ENCODE results near the gene CEACAM16.

CEACAM16 gene

GRCh38 chr19:44738603-44739558 lies 39.9 kb downstream of the CEACAM16 start:
- TF ChIP-seq CTCF (IDR thresholded peaks at IDR 0.05; ENCODE audit: low read depth, low read length, missing control alignments), result no peak
- in situ Hi-C loops (cut with HindIII; ENCODE audit: low pct_ligation_motif_present, low sequenced_read_pairs), result no loop called here
- no peak overlapping the region for H3K27ac ChIP-seq

GRCh38 chr19:44740351-44740824 lies 41.4 kb downstream of the CEACAM16 start:
- in situ Hi-C loops (cut with HindIII; ENCODE audit: low pct_ligation_motif_present, low sequenced_read_pairs), result no loop called here
- no peak for DNase-seq

More at GRCh38 chr19:44738603-44739558, 39.9 kb downstream of the CEACAM16 start:
- Histone ChIP-seq H3K27me3 (replicated peaks) (no peaks in the 10 kb centered on the region), H3K36me3 (replicated peaks) (no peaks in the 10 kb centered on the region), H3K4me3 (ENCODE audit: low read depth, low read length) (no peak overlapping the region)
- DNase-seq, result no peak

GRCh38 chr19:44741258-44741731 lies 42.3 kb downstream of the CEACAM16 start:
- H3K4me3 ChIP-seq (ENCODE audit: low read depth, low read length), result no peak overlapping the region
- in situ Hi-C loops (cut with HindIII; ENCODE audit: low pct_ligation_motif_present, low sequenced_read_pairs), result no loop called here
- no peak for TF ChIP-seq CTCF (IDR thresholded peaks at IDR 0.05; ENCODE audit: low read depth, low read length, missing control alignments)
- DNase-seq, result no peak
- no peaks in the 10 kb centered on the region for H3K27me3 ChIP-seq (replicated peaks)
- H3K36me3 ChIP-seq (replicated peaks), result no peaks in the 10 kb centered on the region
- H3K27ac ChIP-seq, result peak overlapping the region; percentile 66

More at GRCh38 chr19:44740351-44740824, 41.4 kb downstream of the CEACAM16 start:
- H3K27me3 ChIP-seq (replicated peaks), result no peaks in the 10 kb centered on the region
- no peaks in the 10 kb centered on the region for H3K36me3 ChIP-seq (replicated peaks)
- TF ChIP-seq CTCF (IDR thresholded peaks at IDR 0.05; ENCODE audit: low read depth, low read length, missing control alignments), result peak; percentile 42
- H3K27ac ChIP-seq, result no peak overlapping the region
- H3K4me3 ChIP-seq (ENCODE audit: low read depth, low read length), result no peak overlapping the region

- in situ Hi-C loops (cut with HindIII; ENCODE audit: low pct_ligation_motif_present, low sequenced_read_pairs), result no loop called here
- H3K4me3 ChIP-seq (ENCODE audit: low read depth, low read length), result no peak overlapping the region
- peak overlapping the region; percentile 83 for H3K27ac ChIP-seq
- H3K27me3 ChIP-seq (replicated peaks), result no peaks in the 10 kb centered on the region
- no peak for TF ChIP-seq CTCF (IDR thresholded peaks at IDR 0.05; ENCODE audit: low read depth, low read length, missing control alignments)
- peak; percentile 98 for DNase-seq
- H3K36me3 ChIP-seq (replicated peaks), result no peaks in the 10 kb centered on the region
These were observed 42.9 kb downstream of the CEACAM16 start for GRCh38 chr19:44741841-44742329.

GRCh38 chr19:44742330-44743061 lies 43.5 kb downstream of the CEACAM16 start:
- H3K4me3 ChIP-seq (ENCODE audit: low read depth, low read length), result no peak overlapping the region
- DNase-seq, result peak; percentile 54
- no peak for TF ChIP-seq CTCF (IDR thresholded peaks at IDR 0.05; ENCODE audit: low read depth, low read length, missing control alignments)

More at GRCh38 chr19:44742330-44743061, 43.5 kb downstream of the CEACAM16 start:
- Histone ChIP-seq H3K27me3 (replicated peaks) (no peaks in the 10 kb centered on the region), H3K36me3 (replicated peaks) (no peaks in the 10 kb centered on the region), H3K27ac (peak overlapping the region; percentile 83)
- in situ Hi-C loops (cut with HindIII; ENCODE audit: low pct_ligation_motif_present, low sequenced_read_pairs), result no loop called here

All from brain microvascular endothelial cell (primary cell).